Measurements from ENCODE around the gene NAV1. TPM values are rescaled to one million over a fixed set of nuclear protein-coding genes. Genes with fewer than 3 reads are reported as not detected.

The NAV1 gene
- total and polyA plus RNA-seq, 9 of the 15 experiments (the other 6 are each of a cell fraction or from before 2014, with no cell fraction given), result 0.91 to 16.8 (median 3.2) TPM

DNA sequence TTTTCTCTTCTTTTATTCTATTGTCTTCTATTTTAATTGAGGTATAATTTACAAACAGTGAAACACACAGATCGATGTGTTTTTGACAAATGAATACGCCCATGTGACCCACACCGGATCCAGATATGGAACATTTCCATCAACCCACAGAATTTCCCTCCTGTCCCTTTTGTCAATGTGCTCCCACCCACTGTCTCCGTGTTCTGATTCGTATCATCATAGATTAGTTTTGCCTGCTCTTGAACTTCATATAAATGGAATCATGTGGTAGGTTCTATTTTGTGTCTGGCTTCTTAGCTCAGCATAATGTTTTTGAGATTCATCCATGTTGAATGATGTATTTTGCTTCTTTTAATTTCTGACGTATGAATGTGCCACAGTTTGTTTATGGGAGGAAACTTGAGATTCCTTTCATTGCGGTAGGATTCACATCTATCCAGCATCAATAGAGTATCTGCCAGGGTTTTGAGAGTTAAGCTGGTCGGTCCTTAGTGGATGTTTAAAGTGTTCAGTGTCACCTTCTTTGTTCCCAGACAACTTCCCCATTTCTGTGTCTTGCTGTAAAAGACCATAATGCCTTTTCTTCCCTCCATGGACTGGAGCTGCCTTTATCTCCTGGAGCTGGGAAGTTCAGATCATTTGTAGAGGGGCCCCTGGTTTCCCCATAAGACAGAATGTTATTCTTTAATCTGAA is 14.7 kb downstream of the NAV1 start (continued):
- no peak for TF ChIP-seq POLR2AphosphoS2 (IDR thresholded peaks at IDR 0.05; ENCODE audit: low read length)
- TF ChIP-seq CTBP1 (IDR thresholded peaks at IDR 0.05; ENCODE audit: borderline replicate concordance), result peak; percentile 17; the same call in 1 of the 2 replicates
- no peak for TF ChIP-seq ZNF699 (CRISPR knock-in tag; IDR thresholded peaks at IDR 0.05; ENCODE audit: insufficient replicate concordance)
- no peak for TF ChIP-seq TCFL5 (CRISPR knock-in tag; conservative IDR thresholded peaks at IDR 0.05)
- no peak for TF ChIP-seq KAT2B (IDR thresholded peaks at IDR 0.05; ENCODE audit: low read depth, low read length)
- TF ChIP-seq ZNF584 (CRISPR knock-in tag; IDR thresholded peaks at IDR 0.05; ENCODE audit: low read depth), result peak; percentile 64
- peak; percentile 74; the same call in 1 of the 2 replicates for TF ChIP-seq ZNF175 (CRISPR knock-in tag; IDR thresholded peaks at IDR 0.05; ENCODE audit: low read depth)
- TF ChIP-seq RUNX1 (IDR thresholded peaks at IDR 0.05; ENCODE audit: low read depth), result no peak
- TF ChIP-seq ZNF197 (CRISPR knock-in tag; IDR thresholded peaks at IDR 0.05; ENCODE audit: low read depth), result 0 out of 2 replicates have a peak, but pooled peaks have one; percentile 60
- TF ChIP-seq ZBED1 (IDR thresholded peaks at IDR 0.05), result no peak
- no peak for TF ChIP-seq ARID2 (IDR thresholded peaks at IDR 0.05)
- TF ChIP-seq ZNF668 (CRISPR knock-in tag; IDR thresholded peaks at IDR 0.05), result 0 out of 2 replicates have a peak, but pooled peaks have one; percentile 56
- TF ChIP-seq NRF1 (conservative IDR thresholded peaks at IDR 0.05 in 1 of 2, IDR thresholded peaks at IDR 0.05 in 1 of 2), result no peak
- no peak for TF ChIP-seq SAFB2 (IDR thresholded peaks at IDR 0.05; ENCODE audit: borderline replicate concordance, low read depth, low read length, severe bottlenecking)
- TF ChIP-seq SPI1 (IDR thresholded peaks at IDR 0.05; ENCODE audit: borderline replicate concordance, low read depth, low read length), result peak; percentile 30; the same call in 1 of the 2 replicates
- TF ChIP-seq ZNF696 (CRISPR knock-in tag; conservative IDR thresholded peaks at IDR 0.05), result no peak
- no peak for TF ChIP-seq CHD1 (IDR thresholded peaks at IDR 0.05; ENCODE audit: low read length)
- TF ChIP-seq, protein P1, sequence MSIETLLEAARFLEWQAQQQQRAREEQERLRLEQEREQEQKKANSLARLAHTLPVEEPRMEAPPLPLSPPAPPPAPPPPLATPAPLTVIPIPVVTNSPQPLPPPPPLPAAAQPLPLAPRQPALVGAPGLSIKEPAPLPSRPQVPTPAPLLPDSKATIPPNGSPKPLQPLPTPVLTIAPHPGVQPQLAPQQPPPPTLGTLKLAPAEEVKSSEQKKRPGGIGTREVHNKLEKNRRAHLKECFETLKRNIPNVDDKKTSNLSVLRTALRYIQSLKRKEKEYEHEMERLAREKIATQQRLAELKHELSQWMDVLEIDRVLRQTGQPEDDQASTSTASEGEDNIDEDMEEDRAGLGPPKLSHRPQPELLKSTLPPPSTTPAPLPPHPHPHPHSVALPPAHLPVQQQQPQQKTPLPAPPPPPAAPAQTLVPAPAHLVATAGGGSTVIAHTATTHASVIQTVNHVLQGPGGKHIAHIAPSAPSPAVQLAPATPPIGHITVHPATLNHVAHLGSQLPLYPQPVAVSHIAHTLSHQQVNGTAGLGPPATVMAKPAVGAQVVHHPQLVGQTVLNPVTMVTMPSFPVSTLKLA (conservative IDR thresholded peaks at IDR 0.05), result 0 out of 4 replicates have a peak, but pooled peaks of 1 of the 2 experiments have one; percentile 66
- peak; percentile 25; the same call in 1 of the 2 replicates for TF ChIP-seq SOX6 (IDR thresholded peaks at IDR 0.05)
- no peak for TF ChIP-seq ZEB2 (IDR thresholded peaks at IDR 0.05)
- peak; percentile 70; the same call in 1 of the 2 replicates for TF ChIP-seq ZKSCAN8 (CRISPR knock-in tag; IDR thresholded peaks at IDR 0.05)
- no peak for TF ChIP-seq MAFG (tag; conservative IDR thresholded peaks at IDR 0.05)
- TF ChIP-seq STAT5A (IDR thresholded peaks at IDR 0.05; ENCODE audit: borderline replicate concordance, low read length), result no peak
- TF ChIP-seq, protein P2, sequence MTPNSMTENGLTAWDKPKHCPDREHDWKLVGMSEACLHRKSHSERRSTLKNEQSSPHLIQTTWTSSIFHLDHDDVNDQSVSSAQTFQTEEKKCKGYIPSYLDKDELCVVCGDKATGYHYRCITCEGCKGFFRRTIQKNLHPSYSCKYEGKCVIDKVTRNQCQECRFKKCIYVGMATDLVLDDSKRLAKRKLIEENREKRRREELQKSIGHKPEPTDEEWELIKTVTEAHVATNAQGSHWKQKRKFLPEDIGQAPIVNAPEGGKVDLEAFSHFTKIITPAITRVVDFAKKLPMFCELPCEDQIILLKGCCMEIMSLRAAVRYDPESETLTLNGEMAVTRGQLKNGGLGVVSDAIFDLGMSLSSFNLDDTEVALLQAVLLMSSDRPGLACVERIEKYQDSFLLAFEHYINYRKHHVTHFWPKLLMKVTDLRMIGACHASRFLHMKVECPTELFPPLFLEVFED (CRISPR knock-in tag; conservative IDR thresholded peaks at IDR 0.05), result 0 out of 2 replicates have a peak, but pooled peaks have one; percentile 61
- TF ChIP-seq TOE1 (IDR thresholded peaks at IDR 0.05; ENCODE audit: borderline replicate concordance), result no peak
- no peak for TF ChIP-seq TOE1 (CRISPR knock-in tag; IDR thresholded peaks at IDR 0.05; ENCODE audit: borderline replicate concordance, low read depth)
- 0 out of 2 replicates have a peak, but pooled peaks have one; percentile 8 for TF ChIP-seq ZNF239 (CRISPR knock-in tag; IDR thresholded peaks at IDR 0.05)
- TF ChIP-seq GATA2 (CRISPR knock-in tag; IDR thresholded peaks at IDR 0.05), result no peak
- no peak; the same call in 1 of the 2 replicates for TF ChIP-seq ZSCAN32 (CRISPR knock-in tag; IDR thresholded peaks at IDR 0.05)

All from K562 (cell line).